SH-SY5Y (cell line): ENCODE measurements around the gene DUSP5.

Experiments
- GATA2 ChIP-seq: IDR thresholded peaks from 2 replicates; pipeline ENCODE4 v1.6.1; 2011; ENCODE audit warnings: mild to moderate bottlenecking, low read depth, low read length
- GATA3 ChIP-seq: IDR thresholded peaks from 2 replicates; pipeline ENCODE4 v1.6.1; 2011; ENCODE audit warnings: low read depth, mild to moderate bottlenecking, low read length, moderate library complexity

DNA sequence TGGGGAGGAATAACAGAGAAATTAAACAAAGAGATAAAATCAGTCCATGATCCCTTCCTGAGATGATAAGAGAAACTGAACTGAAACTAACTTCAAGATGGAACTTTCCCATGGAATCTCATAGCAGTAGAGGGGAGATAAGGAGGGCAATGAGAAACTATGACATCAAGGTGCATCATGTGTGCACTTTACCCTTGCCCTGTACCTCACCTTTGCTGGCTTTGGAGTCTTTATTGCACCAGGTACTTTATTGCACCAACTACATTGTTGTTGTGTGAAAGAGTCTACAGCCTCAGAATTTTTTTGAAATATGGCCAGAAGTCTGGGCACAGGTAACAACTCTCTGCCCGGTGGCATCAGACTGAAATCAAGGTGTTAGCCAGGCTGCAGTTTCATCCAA lies 58.6 kb downstream of the DUSP5 start:
- TF ChIP-seq GATA3, result no peak
- TF ChIP-seq GATA2, result no peak
